SU-DHL-6 (cell line): Measurements from ENCODE around the gene COBLL1.

ENCODE experiments used
- EZH2phosphoT487 ChIP-seq: fragments of 200-600 bp; sonication (generic), shearing (Covaris generic); conservative IDR thresholded peaks from 2 replicates; pipeline ENCODE4 v1.6.1; 2018; ENCODE audit warnings: mild to moderate bottlenecking, antibody characterized with exemption, low read length, moderate library complexity, mixed read lengths
- TF ChIP-seq, protein P1 (sequence below): fragments of 200-600 bp; sonication (generic); IDR thresholded peaks from one replicate; pipeline ENCODE4 v1.5.1; 2017; ENCODE audit warnings: antibody characterized with exemption, mild to moderate bottlenecking, low read length, moderate library complexity; ENCODE audit not compliant: insufficient read depth, poor library complexity, severe bottlenecking

DNA sequence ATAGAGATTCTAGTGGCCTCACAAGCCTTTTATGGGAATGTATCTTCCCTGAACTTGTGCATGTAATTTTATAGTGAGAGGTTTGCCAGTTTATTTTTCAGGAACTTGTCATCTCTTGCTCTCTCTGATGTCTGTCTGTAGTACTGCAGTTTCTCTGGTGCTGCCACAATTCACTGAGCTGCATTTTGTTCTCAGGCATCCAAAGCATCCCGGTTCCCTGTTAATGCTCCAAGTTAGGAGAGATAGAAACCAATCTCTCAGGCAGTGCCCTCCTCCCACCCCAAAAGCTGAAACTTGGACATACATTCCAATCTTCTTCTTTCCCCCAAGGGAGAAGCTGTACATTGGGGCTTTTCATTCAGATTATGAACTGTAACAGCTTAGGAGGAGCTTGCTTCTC, 190.3 kb downstream of the COBLL1 start:
- TF ChIP-seq, protein P1, sequence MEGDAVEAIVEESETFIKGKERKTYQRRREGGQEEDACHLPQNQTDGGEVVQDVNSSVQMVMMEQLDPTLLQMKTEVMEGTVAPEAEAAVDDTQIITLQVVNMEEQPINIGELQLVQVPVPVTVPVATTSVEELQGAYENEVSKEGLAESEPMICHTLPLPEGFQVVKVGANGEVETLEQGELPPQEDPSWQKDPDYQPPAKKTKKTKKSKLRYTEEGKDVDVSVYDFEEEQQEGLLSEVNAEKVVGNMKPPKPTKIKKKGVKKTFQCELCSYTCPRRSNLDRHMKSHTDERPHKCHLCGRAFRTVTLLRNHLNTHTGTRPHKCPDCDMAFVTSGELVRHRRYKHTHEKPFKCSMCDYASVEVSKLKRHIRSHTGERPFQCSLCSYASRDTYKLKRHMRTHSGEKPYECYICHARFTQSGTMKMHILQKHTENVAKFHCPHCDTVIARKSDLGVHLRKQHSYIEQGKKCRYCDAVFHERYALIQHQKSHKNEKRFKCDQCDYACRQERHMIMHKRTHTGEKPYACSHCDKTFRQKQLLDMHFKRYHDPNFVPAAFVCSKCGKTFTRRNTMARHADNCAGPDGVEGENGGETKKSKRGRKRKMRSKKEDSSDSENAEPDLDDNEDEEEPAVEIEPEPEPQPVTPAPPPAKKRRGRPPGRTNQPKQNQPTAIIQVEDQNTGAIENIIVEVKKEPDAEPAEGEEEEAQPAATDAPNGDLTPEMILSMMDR: no peak
- TF ChIP-seq EZH2phosphoT487: no peak
